HG03060 (cell line): ENCODE measurements around the gene PLXNB2.

ENCODE experiments used
- ATAC-seq: cut with Tn5 transposase; IDR thresholded peaks from one replicate; pipeline ENCODE4 v1.9.1; 2021; ENCODE audit warnings: low read depth, moderate number of reproducible peaks; ENCODE audit not compliant: unreplicated experiment

PLXNB2 gene

DNA sequence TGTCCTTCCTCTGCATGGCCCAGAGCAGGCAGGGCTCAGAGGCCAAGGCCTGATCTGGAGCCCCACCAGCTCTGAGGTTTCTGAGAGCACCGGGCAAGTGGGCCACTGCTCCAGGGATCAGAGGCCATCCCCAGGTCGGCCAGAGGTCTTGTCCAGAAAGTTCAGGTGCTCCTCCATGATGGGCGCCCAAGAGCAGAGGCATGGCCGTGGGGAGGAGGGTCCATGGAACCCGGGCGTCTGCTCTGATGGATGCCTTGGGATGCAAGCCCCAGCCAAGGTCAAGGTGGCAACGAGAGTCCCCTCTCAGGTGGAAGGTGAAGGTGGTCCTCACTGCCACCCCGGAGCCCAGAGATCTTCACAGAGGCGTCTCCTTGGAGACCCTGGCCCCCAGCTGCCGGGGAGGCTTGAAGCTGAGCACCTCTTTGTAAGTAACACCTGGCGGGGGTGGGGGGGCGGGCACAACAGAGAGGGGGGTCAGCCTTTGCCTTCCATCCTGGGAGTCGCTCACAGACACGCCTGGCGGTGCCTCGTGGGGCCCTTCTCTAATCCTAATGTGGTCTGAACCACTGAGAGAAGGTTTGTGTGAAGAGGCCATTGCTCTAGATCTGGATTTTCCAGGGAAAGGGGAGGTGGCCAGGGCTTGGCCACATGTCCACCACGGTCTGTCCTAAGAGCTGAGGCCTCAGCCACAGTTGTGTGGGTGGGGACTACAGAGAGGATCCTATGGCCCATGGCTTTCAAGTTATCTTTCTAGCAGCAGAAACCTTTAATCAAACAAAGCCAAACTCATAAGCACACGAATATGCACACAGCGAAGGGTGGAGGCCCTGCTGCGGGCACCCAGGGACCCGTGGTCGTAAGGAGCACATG is 54.2 kb downstream of the PLXNB2 start:
- ATAC-seq = no peak

GRCh38 chr22:50252082-50253045 is 55.1 kb downstream of the PLXNB2 start:
- no peak for ATAC-seq

- ATAC-seq = no peak
Observed at GRCh38 chr22:50251477-50252081, 55.9 kb downstream of the PLXNB2 start.

DNA sequence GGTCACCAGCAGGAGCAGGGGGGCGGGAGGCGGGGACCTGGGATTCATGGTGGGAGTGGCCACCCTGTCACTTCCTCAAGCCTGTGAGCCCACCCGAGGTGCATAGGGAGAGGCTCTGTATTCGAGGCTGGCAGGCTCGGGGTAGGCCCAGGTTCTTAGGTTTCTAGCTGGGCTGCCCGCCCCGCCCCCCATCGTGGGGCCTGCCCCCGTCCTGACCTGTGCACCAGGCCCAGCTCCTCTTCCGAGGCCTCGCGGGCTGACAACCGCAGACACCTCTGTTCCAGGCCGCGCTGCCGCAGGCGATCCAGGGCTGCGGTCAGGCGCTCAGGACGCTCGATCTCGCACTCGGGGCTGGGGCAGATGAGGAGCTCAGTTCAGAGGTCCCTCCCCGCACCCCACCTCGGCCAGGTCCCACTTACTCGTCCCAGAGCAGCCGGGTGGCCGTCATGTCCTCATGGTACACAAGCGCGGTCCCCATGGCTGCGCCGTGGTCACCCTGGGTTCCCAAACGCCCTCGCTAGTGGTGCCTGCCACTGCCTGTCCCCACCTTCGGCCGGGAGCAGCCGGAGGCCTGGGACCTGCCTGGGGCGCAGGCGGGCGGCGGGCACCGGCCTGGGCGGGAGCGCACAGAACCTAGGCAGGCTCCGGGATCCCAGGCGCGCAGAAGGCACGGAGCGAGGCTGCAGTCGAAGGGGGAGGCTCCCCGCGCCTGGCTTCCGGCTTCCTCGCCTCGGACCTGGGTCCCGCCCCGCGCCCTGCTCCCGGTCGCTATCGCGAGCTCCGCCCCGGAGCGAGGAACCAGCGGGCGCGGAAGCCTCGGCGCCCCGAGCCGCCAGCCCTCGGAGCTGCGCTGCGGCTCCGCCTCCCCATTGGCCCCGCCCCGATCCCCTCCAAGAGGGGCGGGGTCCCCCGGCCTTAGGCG is 56.6 kb downstream of the PLXNB2 start, which contains the start of gene HDAC10:
Gene HDAC10 (minus strand): TSS at position 711 of the 922 bp plus-strand sequence. CDS start 233 bp downstream, at position 478.
- no peak for ATAC-seq

DNA sequence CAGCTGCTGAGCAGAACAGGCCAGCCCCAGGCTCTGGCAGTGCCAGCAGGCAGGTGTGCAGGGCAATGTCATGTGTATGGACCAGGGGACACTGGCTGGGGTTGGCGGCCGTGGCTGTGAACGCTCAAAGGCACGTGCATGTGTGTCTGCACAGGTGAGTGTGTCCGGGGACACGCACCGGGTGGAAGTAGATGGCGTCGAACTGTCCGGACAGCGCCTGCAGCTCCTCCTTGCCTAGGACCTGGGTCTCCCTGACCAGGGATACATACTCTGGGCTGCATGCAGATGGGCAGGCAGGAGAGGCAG is 57.2 kb downstream of the PLXNB2 start:
- no peak for ATAC-seq

- ATAC-seq = no peak
Observed at GRCh38 chr22:50249341-50250248, 57.9 kb downstream of the PLXNB2 start.

DNA sequence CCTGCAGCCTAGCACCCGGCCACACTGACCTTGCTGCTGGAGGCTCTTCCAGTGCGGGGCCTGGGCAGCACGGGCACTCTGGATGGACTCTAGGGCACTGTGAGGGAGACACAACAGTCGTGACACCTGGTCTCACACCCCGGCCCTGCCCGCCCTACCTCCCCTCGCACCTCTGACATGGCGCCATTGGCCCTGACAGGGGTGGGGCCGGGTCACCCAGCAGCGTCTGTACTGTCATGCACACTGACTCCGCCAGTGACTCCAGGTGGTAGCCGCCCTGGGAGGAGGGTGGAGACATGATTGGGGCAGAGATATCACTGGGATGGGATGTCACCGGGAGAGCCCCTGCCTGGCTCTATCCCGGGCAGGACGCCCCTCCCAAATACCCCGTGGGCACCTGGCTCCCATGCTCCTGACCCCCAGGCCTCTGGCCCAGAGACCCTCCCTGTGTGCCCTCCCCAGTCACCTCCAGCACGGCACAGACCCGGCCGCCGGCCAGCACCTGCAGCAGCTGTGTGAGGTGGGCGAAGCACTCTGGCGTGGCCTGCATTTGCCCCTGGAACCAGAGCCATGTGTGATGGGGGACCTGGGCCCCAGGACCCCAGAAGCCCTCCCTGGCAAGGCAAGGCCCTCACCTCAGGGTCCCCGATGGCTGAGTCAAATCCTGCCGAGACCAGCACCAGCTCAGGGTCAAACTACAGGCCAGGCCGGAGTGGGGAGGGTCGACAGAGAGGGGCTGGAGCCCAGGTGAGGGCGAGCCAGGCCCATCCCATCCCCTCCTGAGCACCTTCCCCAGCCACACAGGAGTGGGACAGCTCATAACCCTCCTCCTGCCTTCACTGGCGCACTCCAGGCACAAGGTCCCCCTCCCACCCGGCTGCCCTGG is 59.0 kb downstream of the PLXNB2 start:
- ATAC-seq = no peak

DNA sequence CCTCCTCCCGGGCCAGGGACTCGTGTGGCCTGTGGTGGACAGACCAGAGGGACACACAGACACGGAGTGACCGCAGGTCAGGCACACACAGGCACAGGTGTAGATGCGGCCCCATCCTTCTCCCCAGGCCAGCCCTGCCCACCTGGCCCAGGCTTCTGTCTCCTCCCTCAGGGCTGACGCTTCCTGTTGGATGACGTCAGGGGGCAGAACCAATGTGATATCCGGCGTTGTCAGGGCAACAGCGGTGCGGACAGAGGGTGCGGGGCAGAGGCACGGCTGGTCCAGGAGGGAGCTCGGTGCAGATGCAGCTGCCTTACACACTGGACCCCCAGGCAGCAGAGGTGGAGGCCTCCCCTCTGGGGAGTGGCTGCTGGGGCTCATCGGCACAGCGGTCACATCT is 59.7 kb downstream of the PLXNB2 start:
- ATAC-seq = no peak

- ATAC-seq = no peak
Observed at GRCh38 chr22:50246242-50247175, 60.9 kb downstream of the PLXNB2 start.

DNA sequence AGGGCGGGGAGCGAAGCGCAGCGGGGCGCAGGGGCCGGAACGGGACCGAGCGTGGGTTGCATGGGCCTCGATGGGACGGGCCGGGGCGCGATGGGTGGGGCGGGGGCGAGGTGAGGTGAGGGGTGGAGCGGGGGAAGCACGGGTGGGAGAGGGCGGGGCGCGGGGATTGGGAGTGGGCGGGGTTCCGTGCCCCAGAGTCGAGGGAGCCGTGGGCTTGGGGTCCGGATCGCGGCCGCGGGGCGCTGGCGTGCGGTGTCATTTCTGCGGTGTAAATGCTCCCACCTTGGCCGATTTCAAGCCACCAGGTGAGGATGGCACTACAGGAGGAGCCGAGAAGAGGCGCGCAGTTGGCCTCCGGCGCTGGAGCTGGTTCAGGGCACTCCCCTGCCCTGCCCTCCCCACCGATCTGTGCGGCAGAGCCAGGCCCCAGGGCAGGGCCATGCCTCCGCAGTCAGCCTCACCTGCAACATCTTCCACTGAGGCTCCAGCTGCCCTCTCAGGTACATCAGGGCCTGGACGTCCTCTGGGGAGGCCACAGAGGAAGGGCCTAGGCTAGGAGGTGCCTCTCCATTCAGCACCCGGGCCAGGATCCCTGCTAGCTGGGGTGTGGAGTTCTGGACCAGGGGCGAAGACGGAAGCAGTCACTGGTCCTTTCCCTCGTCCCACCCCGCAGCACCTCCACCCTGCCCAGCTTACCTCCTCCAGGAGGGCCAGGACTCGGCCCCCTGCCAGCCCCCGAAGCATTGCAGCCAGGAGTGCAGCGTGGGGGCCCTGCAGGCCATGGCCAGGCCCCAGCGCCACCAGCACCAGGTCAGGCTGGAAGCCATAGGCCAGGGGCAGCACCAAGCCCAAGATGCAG is 62.0 kb downstream of the PLXNB2 start:
- no peak for ATAC-seq

- peak; percentile 56 for ATAC-seq
Observed at GRCh38 chr22:50244420-50245213, 62.8 kb downstream of the PLXNB2 start, which contains the start of gene TUBGCP6. TUBGCP6 (minus strand) TSS chr22:50245023; CDS start chr22:50244459, 564 bp downstream.

GRCh38 chr22:50243685-50244419 is 63.6 kb downstream of the PLXNB2 start:
- ATAC-seq = peak; percentile 7

DNA sequence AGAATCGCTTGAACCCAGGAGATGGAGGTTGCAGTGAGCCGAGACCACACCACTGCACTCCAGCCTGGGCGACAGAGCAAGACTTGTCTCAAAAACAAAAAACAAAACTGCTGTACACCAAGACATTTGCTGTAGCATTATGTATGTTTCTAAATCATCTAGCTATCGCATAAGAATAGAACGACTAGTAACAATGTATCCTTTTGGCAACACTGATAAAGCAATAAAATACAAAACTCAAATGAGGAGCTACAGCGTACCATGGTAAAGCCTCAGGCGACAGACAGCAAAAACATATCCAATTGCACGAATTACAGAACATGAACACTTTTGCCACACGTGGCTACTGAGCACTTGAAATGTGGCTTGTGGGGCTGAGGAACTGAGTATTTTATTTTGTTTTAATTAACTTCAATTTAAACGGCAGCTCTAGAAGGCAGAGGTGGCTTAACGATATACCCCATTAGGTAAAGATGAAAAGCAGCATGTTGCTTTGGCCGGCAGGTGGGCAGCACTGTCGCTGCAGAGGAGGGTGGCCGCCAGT is 65.0 kb downstream of the PLXNB2 start:
- no peak for ATAC-seq

DNA sequence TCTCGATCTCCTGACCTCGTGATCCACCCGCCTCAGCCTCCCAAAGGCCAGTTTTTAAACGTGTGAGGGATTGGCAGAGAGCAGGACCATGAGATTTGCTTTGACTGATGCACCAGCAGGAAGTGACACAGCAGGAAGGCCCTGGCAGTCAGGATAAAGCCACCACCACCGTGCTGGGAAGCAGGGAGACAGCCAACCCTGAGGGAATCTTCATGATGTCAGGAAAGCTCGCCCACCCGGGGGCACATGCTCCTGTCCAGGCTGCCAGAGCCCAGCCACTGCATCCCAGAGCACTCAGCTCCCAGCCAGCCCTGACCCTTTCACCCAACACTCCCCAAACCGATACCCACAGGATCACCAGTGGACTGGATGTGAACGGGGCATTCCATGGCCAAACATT is 68.7 kb downstream of the PLXNB2 start:
- no peak for ATAC-seq
